A673 (cell line): ENCODE data around the gene ADAMTS5. TPM values are rescaled to one million over a fixed set of nuclear protein-coding genes. Genes with fewer than 3 reads are reported as not detected.

Experiments
- BruUV-seq: library from RNA; stranded (reverse); fragments of 400-500 nt; replicated peaks from 2 replicates; lab custom pipeline; 2021; lab: Mats Ljungman, UMichigan
- CTCF ChIA-PET: fragments of 300-600 bp; sonication (Branson Sonifier 250); formaldehyde crosslinking; loops from one replicate; lab custom pipeline; 2022; ENCODE audit warnings: antibody characterized with exemption; lab: Charles Lee
- POLR2A ChIA-PET: fragments of 300-600 bp; sonication (Branson Sonifier 250); formaldehyde crosslinking; loops from one replicate; lab custom pipeline; 2022; ENCODE audit warnings: antibody characterized with exemption; ENCODE audit not compliant: low non-redundant PET; lab: Charles Lee
- DNase-seq: peaks from one replicate; pipeline ENCODE4 v3.0.0-alpha.2; 2015; ENCODE audit warnings: low spot score
- H3K27ac ChIP-seq: fragments of 200-600 bp; sonication (generic); 2 replicates; pipeline ENCODE4 v1.5.1; 2016; ENCODE audit warnings: mixed run types, low read depth, mild to moderate bottlenecking, mixed read lengths, antibody characterized with exemption, low read length; ENCODE audit not compliant: poor library complexity, severe bottlenecking
- H3K27me3 ChIP-seq: fragments of 200-600 bp; sonication (generic); replicated peaks from 2 replicates; pipeline ENCODE4 v1.6.1; 2017; ENCODE audit warnings: mixed run types, low read depth, mild to moderate bottlenecking, mixed read lengths, antibody characterized with exemption, low read length; ENCODE audit not compliant: insufficient read depth, poor library complexity
- H3K36me3 ChIP-seq: fragments of 200-600 bp; sonication (generic); 2 replicates; pipeline ENCODE4 v1.6.1; 2016; ENCODE audit warnings: mixed run types, mild to moderate bottlenecking, mixed read lengths, antibody characterized with exemption, low read length; ENCODE audit not compliant: insufficient read depth, poor library complexity, severe bottlenecking
- H3K4me1 ChIP-seq: fragments of 200-600 bp; sonication (generic); 2 replicates; pipeline ENCODE4 v1.6.1; 2017; ENCODE audit warnings: mixed run types, mild to moderate bottlenecking, mixed read lengths, antibody characterized with exemption, low read length; ENCODE audit not compliant: insufficient read depth, poor library complexity, severe bottlenecking
- H3K4me3 ChIP-seq: fragments of 200-600 bp; sonication (generic); 2 replicates; pipeline ENCODE4 v1.5.1; 2016; ENCODE audit warnings: low read depth, mixed run types, mild to moderate bottlenecking, mixed read lengths, low read length; ENCODE audit not compliant: poor library complexity, severe bottlenecking
- H3K9me3 ChIP-seq: fragments of 200-600 bp; sonication (generic); 2 replicates; pipeline ENCODE4 v1.6.1; 2016; ENCODE audit warnings: mixed run types, low read depth, mild to moderate bottlenecking, mixed read lengths, antibody characterized with exemption, low read length; ENCODE audit not compliant: poor library complexity, severe bottlenecking
- EZH2 ChIP-seq: fragments of 200-600 bp; sonication (generic); IDR thresholded peaks from 2 replicates; pipeline ENCODE4 v1.6.1; 2017; ENCODE audit warnings: borderline replicate concordance, low read depth, mild to moderate bottlenecking, mixed read lengths, antibody characterized with exemption, low read length; ENCODE audit not compliant: poor library complexity, severe bottlenecking
- intact Hi-C: fragments of 100-400 bp; cut with micrococcal nuclease; formaldehyde crosslinking; loops from one replicate; pipeline ENCODE4 v1.10.0; 2022; ENCODE audit not compliant: unreplicated experiment
- total RNA-seq: library from RNA; stranded (reverse); gene quantifications from 2 replicates; pipeline ENCODE4 v1.2.3, GENCODE V29; 2021
- TF ChIP-seq, protein P1 (sequence below): fragments of 300-800, 200-600 bp; sonication (generic); conservative IDR thresholded peaks from 2 replicates; pipeline ENCODE4 v1.5.1; 2017; ENCODE audit warnings: low read depth, mild to moderate bottlenecking, antibody characterized with exemption, low read length, moderate library complexity, mixed read lengths

Gene ADAMTS5
- total RNA-seq, 1 experiment from 2014 or later: not detected

DNA sequence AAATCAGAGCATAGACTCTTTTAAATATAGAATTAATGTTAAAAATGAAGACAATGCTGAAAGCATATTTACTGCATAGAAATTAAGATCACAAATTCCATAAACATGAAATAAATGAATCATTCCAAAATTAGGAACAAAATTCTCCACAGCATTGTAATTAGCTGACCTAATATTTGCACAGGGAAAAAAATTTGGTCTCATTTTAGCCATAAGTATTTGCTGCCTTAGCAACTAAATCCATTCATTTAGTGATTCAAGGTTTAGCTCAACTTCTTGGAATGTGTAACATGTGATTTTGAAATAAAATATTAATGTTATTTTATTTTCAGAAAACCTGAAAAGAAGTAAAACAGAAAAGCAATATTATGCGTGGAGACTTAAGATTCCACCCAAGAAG, 25.5 kb downstream of the ADAMTS5 start:
- H3K4me3 ChIP-seq: no peak overlapping the region
- ChIA-PET CTCF (no interaction called here), POLR2A (no interaction called here)
- TF ChIP-seq, protein P1, sequence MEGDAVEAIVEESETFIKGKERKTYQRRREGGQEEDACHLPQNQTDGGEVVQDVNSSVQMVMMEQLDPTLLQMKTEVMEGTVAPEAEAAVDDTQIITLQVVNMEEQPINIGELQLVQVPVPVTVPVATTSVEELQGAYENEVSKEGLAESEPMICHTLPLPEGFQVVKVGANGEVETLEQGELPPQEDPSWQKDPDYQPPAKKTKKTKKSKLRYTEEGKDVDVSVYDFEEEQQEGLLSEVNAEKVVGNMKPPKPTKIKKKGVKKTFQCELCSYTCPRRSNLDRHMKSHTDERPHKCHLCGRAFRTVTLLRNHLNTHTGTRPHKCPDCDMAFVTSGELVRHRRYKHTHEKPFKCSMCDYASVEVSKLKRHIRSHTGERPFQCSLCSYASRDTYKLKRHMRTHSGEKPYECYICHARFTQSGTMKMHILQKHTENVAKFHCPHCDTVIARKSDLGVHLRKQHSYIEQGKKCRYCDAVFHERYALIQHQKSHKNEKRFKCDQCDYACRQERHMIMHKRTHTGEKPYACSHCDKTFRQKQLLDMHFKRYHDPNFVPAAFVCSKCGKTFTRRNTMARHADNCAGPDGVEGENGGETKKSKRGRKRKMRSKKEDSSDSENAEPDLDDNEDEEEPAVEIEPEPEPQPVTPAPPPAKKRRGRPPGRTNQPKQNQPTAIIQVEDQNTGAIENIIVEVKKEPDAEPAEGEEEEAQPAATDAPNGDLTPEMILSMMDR: no peak
- TF ChIP-seq EZH2: no peak
- no peak overlapping the region for H3K27ac ChIP-seq
- H3K4me1 ChIP-seq: no peaks in the 10 kb centered on the region
- DNase-seq: no peak
- H3K27me3 ChIP-seq: peaks cover 56% of the 10 kb centered on the region
- no TSS peak for BruUV-seq
- H3K9me3 ChIP-seq: no peaks in the 10 kb centered on the region
- no peaks in the 10 kb centered on the region for H3K36me3 ChIP-seq
- intact Hi-C loops: no loop called here

DNA sequence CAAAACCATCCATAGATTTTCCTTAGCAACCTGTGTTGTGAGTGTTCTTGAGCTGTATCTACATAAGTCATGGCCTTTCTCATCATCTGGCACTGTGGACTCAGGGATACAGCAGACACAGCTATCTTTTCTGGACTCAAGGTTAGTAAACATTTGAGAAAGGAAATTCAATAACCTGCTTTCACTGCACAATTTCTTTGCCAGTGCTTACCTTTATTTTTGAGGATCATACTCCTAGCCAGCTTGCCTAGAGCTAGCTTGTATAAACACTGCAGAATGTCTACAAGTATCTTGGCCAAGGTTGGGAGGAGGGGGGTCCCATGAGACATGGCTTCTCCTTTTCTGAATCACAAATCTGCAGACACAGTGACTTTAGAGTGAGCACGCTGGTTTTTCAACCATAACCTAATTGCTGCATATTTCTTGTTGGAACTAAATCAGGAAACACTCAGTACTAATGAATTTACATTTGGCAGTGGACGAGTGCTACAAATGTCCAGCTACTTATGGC, 27.2 kb downstream of the ADAMTS5 start:
- BruUV-seq: no TSS peak
- Histone ChIP-seq H3K27ac (no peak overlapping the region), H3K4me3 (no peak overlapping the region), H3K36me3 (no peaks in the 10 kb centered on the region), H3K27me3 (peaks cover 38% of the 10 kb centered on the region), H3K4me1 (no peaks in the 10 kb centered on the region), H3K9me3 (no peaks in the 10 kb centered on the region)
- TF ChIP-seq EZH2: no peak
- TF ChIP-seq, protein P1: no peak
- intact Hi-C loops: no loop called here
- CTCF ChIA-PET: no interaction called here
- POLR2A ChIA-PET: interaction anchor here (0.5 kb wide), 1 partner anchor 579 kb away, joined by 3 read pairs; no protein-coding TSS in a partner anchor
- DNase-seq: no peak

DNA sequence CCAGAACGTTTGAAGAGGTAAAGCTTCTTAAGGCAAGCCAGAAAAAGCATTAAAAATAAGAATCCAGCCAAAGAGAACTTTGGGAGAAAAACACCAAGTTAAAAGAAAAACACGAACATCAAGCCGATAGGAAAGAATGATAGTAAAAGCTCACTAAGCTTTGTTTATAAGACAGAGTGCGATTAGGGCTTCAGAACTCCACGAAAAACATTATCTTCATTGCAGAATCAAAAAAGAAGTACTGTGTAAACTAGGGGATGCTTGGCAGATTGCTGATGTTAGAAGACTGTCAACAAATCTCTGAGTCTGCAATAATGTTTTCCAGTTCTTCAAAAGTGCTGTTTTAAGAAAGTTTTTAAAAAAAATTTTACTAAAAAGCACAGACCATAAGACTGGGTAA, 30.2 kb downstream of the ADAMTS5 start:
- no peak overlapping the region for H3K4me3 ChIP-seq
- TF ChIP-seq, protein P1: no peak
- no peak for TF ChIP-seq EZH2
- peaks cover 16% of the 10 kb centered on the region for H3K27me3 ChIP-seq
- H3K4me1 ChIP-seq: no peaks in the 10 kb centered on the region
- H3K27ac ChIP-seq: no peak overlapping the region
- CTCF ChIA-PET: no interaction called here
- intact Hi-C loops: no loop called here
- no peaks in the 10 kb centered on the region for H3K36me3 ChIP-seq
- POLR2A ChIA-PET: no interaction called here
- H3K9me3 ChIP-seq: no peaks in the 10 kb centered on the region
- BruUV-seq: no TSS peak
- no peak for DNase-seq
